Gastroesophageal sphincter (tissue), 3 donors: ENCODE results near the gene THEMIS.

ENCODE experiments used
- EP300 ChIP-seq: sonication (generic); formaldehyde crosslinking; IDR thresholded peaks from one replicate; pipeline ENCODE4 v1.6.1; 2017; ENCODE audit warnings: antibody characterized with exemption, mild to moderate bottlenecking
- POLR2A ChIP-seq, 2 donors: fragments of 450-650 bp; IDR thresholded peaks; one replicate each; pipeline ENCODE4 v1.6.1; 2017; ENCODE audit warnings: antibody characterized with exemption in 2 of 2, mild to moderate bottlenecking in 2 of 2, moderate library complexity in 1 of 2
- POLR2AphosphoS5 ChIP-seq: sonication (generic); formaldehyde crosslinking; IDR thresholded peaks from one replicate; pipeline ENCODE4 v1.6.1; 2017; ENCODE audit warnings: antibody characterized with exemption
- TF ChIP-seq, protein P1 (sequence below), 4 experiments: fragments of 200-600 bp in 2 of 4; fragments of 450-650 bp in 2 of 4; sonication (generic) in 1 of 4; IDR thresholded peaks; one replicate each; pipeline ENCODE4 v1.5.1; 2017 to 2019; ENCODE audit warnings: antibody characterized with exemption in 4 of 4, mild to moderate bottlenecking in 2 of 4, moderate library complexity in 2 of 4

DNA sequence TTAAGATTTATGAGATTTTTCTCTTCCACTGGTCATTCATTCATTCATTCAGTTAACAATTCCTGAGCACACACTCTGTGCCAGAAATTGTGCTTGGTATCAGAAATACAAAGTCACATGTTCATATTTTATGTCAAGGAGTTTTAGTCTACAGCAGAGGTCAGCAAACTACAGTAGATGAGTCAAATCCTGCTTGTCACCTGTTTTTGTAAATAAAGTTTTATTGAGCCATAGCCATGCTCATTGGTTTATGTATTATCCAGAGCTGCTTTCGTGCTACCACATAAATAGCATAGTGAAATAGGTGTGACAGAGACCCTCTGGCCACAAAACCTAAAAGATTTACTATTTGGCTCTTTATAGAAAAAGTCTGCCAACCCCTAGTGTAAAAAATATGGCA is 46.8 kb downstream of the THEMIS start:
- TF ChIP-seq, protein P1, sequence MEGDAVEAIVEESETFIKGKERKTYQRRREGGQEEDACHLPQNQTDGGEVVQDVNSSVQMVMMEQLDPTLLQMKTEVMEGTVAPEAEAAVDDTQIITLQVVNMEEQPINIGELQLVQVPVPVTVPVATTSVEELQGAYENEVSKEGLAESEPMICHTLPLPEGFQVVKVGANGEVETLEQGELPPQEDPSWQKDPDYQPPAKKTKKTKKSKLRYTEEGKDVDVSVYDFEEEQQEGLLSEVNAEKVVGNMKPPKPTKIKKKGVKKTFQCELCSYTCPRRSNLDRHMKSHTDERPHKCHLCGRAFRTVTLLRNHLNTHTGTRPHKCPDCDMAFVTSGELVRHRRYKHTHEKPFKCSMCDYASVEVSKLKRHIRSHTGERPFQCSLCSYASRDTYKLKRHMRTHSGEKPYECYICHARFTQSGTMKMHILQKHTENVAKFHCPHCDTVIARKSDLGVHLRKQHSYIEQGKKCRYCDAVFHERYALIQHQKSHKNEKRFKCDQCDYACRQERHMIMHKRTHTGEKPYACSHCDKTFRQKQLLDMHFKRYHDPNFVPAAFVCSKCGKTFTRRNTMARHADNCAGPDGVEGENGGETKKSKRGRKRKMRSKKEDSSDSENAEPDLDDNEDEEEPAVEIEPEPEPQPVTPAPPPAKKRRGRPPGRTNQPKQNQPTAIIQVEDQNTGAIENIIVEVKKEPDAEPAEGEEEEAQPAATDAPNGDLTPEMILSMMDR (IDR thresholded peaks at IDR 0.05): no peak
- TF ChIP-seq POLR2A (IDR thresholded peaks at IDR 0.05) (no peak), POLR2AphosphoS5 (no peak), EP300 (no peak)
